Endothelial cell of umbilical vein (primary cell): ENCODE measurements around the gene HOXA3. TPM values are rescaled to one million over a fixed set of nuclear protein-coding genes. Genes with fewer than 3 reads are reported as not detected.

Source experiments
- BruUV-seq: library from RNA; stranded (reverse); fragments of 400-500 nt; replicated peaks from 2 replicates; lab custom pipeline; 2021; lab: Mats Ljungman, UMichigan
- CTCF ChIA-PET: fragments of 300-600, 350-600 bp; sonication (Branson Sonifier 250); formaldehyde crosslinking; loops from one replicate; lab custom pipeline; 2021; ENCODE audit warnings: antibody characterized with exemption, inconsistent platforms; lab: Charles Lee
- POLR2A ChIA-PET: fragments of 300-600, 350-600 bp; sonication (Branson Sonifier 250); formaldehyde crosslinking; loops from one replicate; lab custom pipeline; 2021; ENCODE audit warnings: antibody characterized with exemption, inconsistent platforms; lab: Charles Lee
- DNase-seq: peaks from one replicate; pipeline ENCODE4 v3.0.0-alpha.2; 2011; ENCODE audit warnings: low read depth, low spot score
- FAIRE-seq: peaks from 2 replicates; lab custom pipeline; 2011; peaks lifted over from hg19 to GRCh38; lab: Jason Lieb, UNC
- H2AFZ ChIP-seq: 2 replicates; pipeline ENCODE4 v1.6.0; 2012; ENCODE audit warnings: low read depth, low read length, control low read depth, inconsistent platforms
- H3K27ac ChIP-seq: 2 replicates; pipeline ENCODE4 v1.5.1; 2011; ENCODE audit warnings: low read depth, mild to moderate bottlenecking, control low read depth, low read length, moderate library complexity; ENCODE audit not compliant: insufficient read depth
- H3K27me3 ChIP-seq, 2 experiments: 2 replicates each; pipeline versions ENCODE4 v1.6.0 to v1.6.1; 2011; ENCODE audit warnings: low read length in 2 of 2, mixed read lengths in 1 of 2; ENCODE audit not compliant: control insufficient read depth in 2 of 2, insufficient read depth in 2 of 2
- H3K36me3 ChIP-seq, 2 experiments: 2 replicates in 1 of 2; 3 replicates in 1 of 2; pipeline ENCODE4 v1.5.1; 2011; ENCODE audit warnings: low read length in 2 of 2, mild to moderate bottlenecking in 1 of 2, moderate library complexity in 1 of 2; ENCODE audit not compliant: control insufficient read depth in 2 of 2, insufficient read depth in 2 of 2; ENCODE audit errors: extremely low read depth in 1 of 2
- H3K4me1 ChIP-seq: 3 replicates; pipeline ENCODE4 v1.5.1; 2011; ENCODE audit warnings: mild to moderate bottlenecking, low read length; ENCODE audit not compliant: control insufficient read depth, insufficient read depth; ENCODE audit errors: extremely low read depth
- H3K4me2 ChIP-seq: 2 replicates; pipeline ENCODE4 v1.6.1; 2011; ENCODE audit warnings: low read length, control low read depth, mixed read lengths; ENCODE audit not compliant: insufficient read depth
- H3K4me3 ChIP-seq, 3 experiments: fragments of 200-600 bp in 1 of 3; sonication (generic), shearing (Covaris generic) in 1 of 3; replicated peaks in 1 of 3; 2 replicates each; pipeline ENCODE4 v1.5.1; 2011 to 2016; ENCODE audit warnings: control low read depth in 3 of 3, low read length in 3 of 3, mild to moderate bottlenecking in 2 of 3, inconsistent platforms in 1 of 3, low read depth in 1 of 3, moderate library complexity in 1 of 3; ENCODE audit not compliant: insufficient read depth in 1 of 3
- H3K79me2 ChIP-seq: 2 replicates; pipeline ENCODE4 v1.6.0; 2012; ENCODE audit warnings: low read length, inconsistent platforms; ENCODE audit not compliant: control insufficient read depth, insufficient read depth
- H3K9ac ChIP-seq: replicated peaks from 2 replicates; pipeline ENCODE3; 2011; ENCODE audit warnings: low read length, control low read depth; ENCODE audit not compliant: insufficient read depth; ENCODE audit errors: extremely low read depth
- H3K9me1 ChIP-seq: replicated peaks from 3 replicates; pipeline ENCODE4 v1.6.0; 2011; ENCODE audit warnings: mild to moderate bottlenecking, low read length; ENCODE audit not compliant: control insufficient read depth, insufficient read depth; ENCODE audit errors: extremely low read depth
- H3K9me3 ChIP-seq: replicated peaks from 2 replicates; pipeline ENCODE4 v1.5.1; 2012; ENCODE audit warnings: low read length, inconsistent platforms; ENCODE audit not compliant: control insufficient read depth, insufficient read depth
- H4K20me1 ChIP-seq: replicated peaks from 2 replicates; pipeline ENCODE3; 2011; ENCODE audit warnings: mild to moderate bottlenecking, low read length; ENCODE audit not compliant: control insufficient read depth, insufficient read depth; ENCODE audit errors: extremely low read depth
- EZH2 ChIP-seq: IDR thresholded peaks from 2 replicates; pipeline ENCODE4 v1.6.1; 2012; ENCODE audit warnings: borderline replicate concordance, low read depth, mild to moderate bottlenecking, moderate library complexity, low read length, inconsistent platforms; ENCODE audit not compliant: severe bottlenecking
- FOS ChIP-seq: IDR thresholded peaks from 2 replicates; pipeline ENCODE4 v1.6.1; 2011; ENCODE audit warnings: mild to moderate bottlenecking, low read length, moderate library complexity, borderline replicate concordance; ENCODE audit not compliant: insufficient read depth
- GATA2 ChIP-seq: IDR thresholded peaks from 2 replicates; pipeline ENCODE4 v1.7.0; 2011; ENCODE audit warnings: low read depth, mild to moderate bottlenecking, moderate library complexity, mixed read lengths, low read length; ENCODE audit not compliant: insufficient read length, insufficient read depth
- JUN ChIP-seq: IDR thresholded peaks from 2 replicates; pipeline ENCODE4 v1.6.1; 2011; ENCODE audit warnings: borderline replicate concordance, low read depth; ENCODE audit not compliant: insufficient read length, insufficient read depth
- MYC ChIP-seq: IDR thresholded peaks from one replicate; pipeline ENCODE4 v1.6.1; 2011; ENCODE audit warnings: mild to moderate bottlenecking, low read depth, low read length
- POLR2A ChIP-seq: IDR thresholded peaks from 2 replicates; pipeline ENCODE4 v1.6.1; 2012; ENCODE audit warnings: low read depth, mild to moderate bottlenecking, control low read depth, low read length
- POLR2AphosphoS5 ChIP-seq: IDR thresholded peaks from 2 replicates; pipeline ENCODE4 v1.6.1; 2012; ENCODE audit warnings: low read depth, mild to moderate bottlenecking, control low read depth, low read length, moderate library complexity; ENCODE audit not compliant: insufficient read depth
- dilution Hi-C: fragments of 300-500 bp; cut with MboI; formaldehyde crosslinking; loops from one replicate; pipeline ENCODE4 v1.15.0; 2019; ENCODE audit warnings: low sequenced_read_pairs; ENCODE audit not compliant: extremely low pct_ligation_motif_present
- intact Hi-C: fragments of 100-400 bp; cut with micrococcal nuclease; formaldehyde crosslinking; loops from one replicate; pipeline ENCODE4 v1.10.0; 2022
- polyA plus RNA-seq, 4 experiments: library from polyadenylated mRNA; depleted of rRNA in 3 of 4; stranded (reverse) in 3 of 4; unstranded in 1 of 4; fragments of >200 nt; gene quantifications; 2 replicates each; pipeline versions ENCODE4 v1.2.1 to v1.2.3, GENCODE V29; 2011 to 2012; ENCODE audit warnings: missing spikeins in 1 of 4
- total RNA-seq: library from RNA; stranded (reverse); gene quantifications from 2 replicates; pipeline ENCODE4 v1.2.3, GENCODE V29; 2021
- TF ChIP-seq, protein P1 (sequence below), 2 donors: IDR thresholded peaks; 1 replicate in 1 of 2; 2 replicates in 1 of 2; pipeline ENCODE4 v1.5.1; 2011; ENCODE audit warnings: low read length in 2 of 2, mild to moderate bottlenecking in 2 of 2, moderate library complexity in 2 of 2, control low read depth in 1 of 2, inconsistent platforms in 1 of 2, low read depth in 1 of 2; ENCODE audit not compliant: insufficient read depth in 1 of 2; ENCODE audit errors: extremely low read depth in 1 of 2

HOXA3 gene
- total and polyA plus RNA-seq, 2 donors (not counting 3 experiments of a cell fraction or from before 2014, with no cell fraction given) = 4.7 to 14.0 TPM

DNA sequence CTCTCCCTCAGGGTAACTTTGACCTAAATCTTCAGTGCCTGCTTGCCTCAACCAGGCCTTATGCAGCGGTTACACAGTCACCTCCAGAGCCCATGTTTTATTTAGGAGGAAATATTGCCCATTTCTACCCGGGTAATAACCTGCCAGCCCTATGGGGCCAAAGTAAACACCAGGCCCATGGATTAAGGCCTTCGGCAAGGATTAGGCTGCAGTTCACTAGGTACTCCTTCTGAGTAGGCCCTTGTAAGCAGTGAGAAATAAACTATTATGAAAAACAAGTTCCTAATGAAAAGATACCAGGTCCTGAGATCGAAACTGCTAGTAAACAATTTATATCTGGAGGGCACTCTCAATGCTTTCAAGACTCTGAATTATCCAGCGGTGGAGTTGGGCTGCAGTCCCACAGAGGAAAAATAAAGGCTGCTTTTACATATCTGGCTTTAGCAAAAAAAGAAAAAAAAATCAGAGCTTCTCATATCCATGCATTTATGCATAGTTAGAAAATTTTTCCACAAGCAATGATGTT, 25.5 kb upstream of the HOXA3 start:
- H3K9me1 ChIP-seq = no peaks in the 10 kb centered on the region
- peak overlapping the region; percentile 98 for H3K4me2 ChIP-seq
- intact Hi-C loops = loop anchor here (1.0 kb wide), 1 partner anchor 7 kb away; the partner anchor contains the start of gene HOXA11
- TF ChIP-seq EZH2 (no peak), POLR2A (no peak), JUN (no peak), FOS (no peak), GATA2 (no peak), MYC (no peak), POLR2AphosphoS5 (no peak)
- TF ChIP-seq, protein P1, sequence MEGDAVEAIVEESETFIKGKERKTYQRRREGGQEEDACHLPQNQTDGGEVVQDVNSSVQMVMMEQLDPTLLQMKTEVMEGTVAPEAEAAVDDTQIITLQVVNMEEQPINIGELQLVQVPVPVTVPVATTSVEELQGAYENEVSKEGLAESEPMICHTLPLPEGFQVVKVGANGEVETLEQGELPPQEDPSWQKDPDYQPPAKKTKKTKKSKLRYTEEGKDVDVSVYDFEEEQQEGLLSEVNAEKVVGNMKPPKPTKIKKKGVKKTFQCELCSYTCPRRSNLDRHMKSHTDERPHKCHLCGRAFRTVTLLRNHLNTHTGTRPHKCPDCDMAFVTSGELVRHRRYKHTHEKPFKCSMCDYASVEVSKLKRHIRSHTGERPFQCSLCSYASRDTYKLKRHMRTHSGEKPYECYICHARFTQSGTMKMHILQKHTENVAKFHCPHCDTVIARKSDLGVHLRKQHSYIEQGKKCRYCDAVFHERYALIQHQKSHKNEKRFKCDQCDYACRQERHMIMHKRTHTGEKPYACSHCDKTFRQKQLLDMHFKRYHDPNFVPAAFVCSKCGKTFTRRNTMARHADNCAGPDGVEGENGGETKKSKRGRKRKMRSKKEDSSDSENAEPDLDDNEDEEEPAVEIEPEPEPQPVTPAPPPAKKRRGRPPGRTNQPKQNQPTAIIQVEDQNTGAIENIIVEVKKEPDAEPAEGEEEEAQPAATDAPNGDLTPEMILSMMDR (IDR thresholded peaks at IDR 0.05; ENCODE audit: extremely low read depth in 1 of 2, insufficient read depth in 1 of 2, low read depth in 1 of 2, low read length in 2 of 2) = no peak
- BruUV-seq = no TSS peak
- dilution Hi-C loops = no loop called here
- no peak overlapping the region for H2AFZ ChIP-seq
- peaks cover 94% of the 10 kb centered on the region for H3K79me2 ChIP-seq
- FAIRE-seq (no peak), DNase-seq (no peak)
- no peaks in the 10 kb centered on the region for H3K9me3 ChIP-seq
- ChIA-PET CTCF (interaction anchor here (0.7 to 8.0 kb wide), 15 partner anchors 8 to 597 kb away, joined by 3 to 86 read pairs (median 8); partner anchors contain the start of genes HOXA3, HOXA5, HOXA6 and HOXA7), POLR2A (interaction anchor here (0.9 to 2.5 kb wide), 3 partner anchors 7 to 12 kb away, joined by 3 to 8 read pairs (median 7); partner anchors contain the start of genes HOXA11 and HOXA9)
- no peaks in the 10 kb centered on the region for H3K36me3 ChIP-seq
- no peaks in the 10 kb centered on the region for H3K27me3 ChIP-seq
- peak overlapping the region; percentile 53 to 94 (median 69) for H3K4me3 ChIP-seq
- no peaks in the 10 kb centered on the region for H4K20me1 ChIP-seq
- peak overlapping the region; percentile 96 for H3K27ac ChIP-seq
- peaks cover 61% of the 10 kb centered on the region for H3K4me1 ChIP-seq
- H3K9ac ChIP-seq = peak overlapping the region; percentile 95
